K562 (cell line): Measurements from ENCODE around the gene PGBD1. TPM values are rescaled to one million over a fixed set of nuclear protein-coding genes. Genes with fewer than 3 reads are reported as not detected.
A peak's percentile ranks its signal among the peaks of the same experiment; 100 is the strongest.

Experiments
- ADNP ChIP-seq: fragments of 200-800 bp; sonication (Bioruptor generic); IDR thresholded peaks from 2 replicates; pipeline ENCODE4 v1.6.1; 2016; ENCODE audit warnings: missing genetic modification characterization, missing compliant biosample characterization
- CLOCK ChIP-seq: fragments of 250-450 bp; sonication (Bioruptor Pico); IDR thresholded peaks from 2 replicates; pipeline ENCODE4 v1.4.0; 2020; ENCODE audit warnings: mild to moderate bottlenecking, moderate library complexity, borderline replicate concordance
- FOXK2 ChIP-seq, 2 experiments: fragments of 450-650 bp; IDR thresholded peaks in 1 of 2; conservative IDR thresholded peaks in 1 of 2; 2 replicates each; pipeline ENCODE4 v1.6.1; 2016; ENCODE audit warnings: low read depth in 2 of 2, mild to moderate bottlenecking in 1 of 2
- GTF2E2 ChIP-seq: fragments of 200-800 bp; sonication (Bioruptor generic); IDR thresholded peaks from 2 replicates; pipeline ENCODE4 v1.6.1; 2016; ENCODE audit warnings: missing genetic modification characterization, missing compliant biosample characterization
- GTF2F1 ChIP-seq: IDR thresholded peaks from 2 replicates; pipeline ENCODE4 v1.6.1; 2011; ENCODE audit warnings: low read depth, low read length, improper control_type of control experiment
- HDGF ChIP-seq: fragments of 450-650 bp; IDR thresholded peaks from 2 replicates; pipeline ENCODE4 v1.6.1; 2016
- KDM2B ChIP-seq: fragments of 250-450 bp; sonication (Bioruptor Pico); IDR thresholded peaks from 2 replicates; pipeline ENCODE4 v1.8.0; 2021; ENCODE audit warnings: mild to moderate bottlenecking, moderate library complexity
- L3MBTL2 ChIP-seq: fragments of 450-650 bp; IDR thresholded peaks from 2 replicates; pipeline ENCODE4 v1.6.1; 2016; ENCODE audit warnings: mild to moderate bottlenecking, moderate library complexity
- NCOA1 ChIP-seq: fragments of 450-650 bp; IDR thresholded peaks from 2 replicates; pipeline ENCODE4 v1.6.1; 2016; ENCODE audit warnings: low read depth
- NONO ChIP-seq, 2 experiments: fragments of 200-400 bp in 1 of 2; fragments of 450-650 bp in 1 of 2; formaldehyde crosslinking in 1 of 2; IDR thresholded peaks; 2 replicates each; pipeline ENCODE4 v1.6.1; 2017; ENCODE audit warnings: low read depth in 2 of 2, mild to moderate bottlenecking in 2 of 2, moderate library complexity in 2 of 2, low read length in 1 of 2
- POLR2AphosphoS5 ChIP-seq: IDR thresholded peaks from 2 replicates; pipeline ENCODE4 v1.6.1; 2011; ENCODE audit warnings: mild to moderate bottlenecking, low read depth, low read length, moderate library complexity; ENCODE audit not compliant: control insufficient read depth, insufficient read depth
- RBFOX2 ChIP-seq: fragments of 200-400 bp; formaldehyde crosslinking; IDR thresholded peaks from 2 replicates; pipeline ENCODE4 v1.6.1; 2017; ENCODE audit warnings: low read depth, mild to moderate bottlenecking, low read length, moderate library complexity
- RCOR1 ChIP-seq, 2 experiments: IDR thresholded peaks; 2 replicates each; pipeline ENCODE4 v1.6.1; 2012; ENCODE audit warnings: low read depth in 2 of 2, low read length in 2 of 2, borderline replicate concordance in 1 of 2, improper control_type of control experiment in 1 of 2
- U2AF2 ChIP-seq: fragments of 200-400 bp; formaldehyde crosslinking; optimal IDR thresholded peaks from 2 replicates; pipeline ENCODE3; 2017; ENCODE audit warnings: low read depth, mild to moderate bottlenecking, low read length
- ZNF282 ChIP-seq: sonication (generic); formaldehyde crosslinking; IDR thresholded peaks from 2 replicates; pipeline ENCODE4 v1.8.1; 2023; ENCODE audit warnings: missing genetic modification reagents
- ZNF445 ChIP-seq: fragments of 250-450 bp; sonication (Bioruptor Pico); IDR thresholded peaks from 2 replicates; pipeline ENCODE4 v1.4.0; 2020; ENCODE audit warnings: low read depth, mild to moderate bottlenecking, moderate library complexity
- ZNF586 ChIP-seq: fragments of 450-650 bp; formaldehyde crosslinking; conservative IDR thresholded peaks from 2 replicates; pipeline ENCODE4 v1.4.0; 2020; ENCODE audit warnings: mild to moderate bottlenecking, moderate library complexity
- ZNF707 ChIP-seq: fragments of 250-450 bp; sonication (Bioruptor Pico); conservative IDR thresholded peaks from 2 replicates; pipeline ENCODE4 v1.8.0; 2022; ENCODE audit warnings: inconsistent platforms, mild to moderate bottlenecking, moderate library complexity
- polyA plus RNA-seq, 8 experiments: library from polyadenylated mRNA; depleted of rRNA in 4 of 8; stranded (reverse) in 5 of 8; unstranded in 3 of 8; fragments of >200 nt; fragmentation: Nextera tagmentation in 2 of 8; fragmentation: Illumina TruSeq in 1 of 8; extraction: Ambion mirVana in 2 of 8; extraction: Trizol in 1 of 8; gene quantifications; 2 replicates each; pipeline versions ENCODE4 v1.2.1 to v1.2.3, GENCODE V29; 2011 to 2014; ENCODE audit warnings: inconsistent platforms in 1 of 8, missing spikeins in 1 of 8
- total RNA-seq, 7 experiments: library from RNA; depleted of rRNA in 6 of 7; stranded (reverse); fragments of >200 nt in 6 of 7; fragmentation: Illumina TruSeq in 2 of 7; extraction: Trizol in 2 of 7; gene quantifications; 2 replicates each; pipeline versions ENCODE4 v1.2.1 to v1.2.3, GENCODE V29; 2011 to 2021; ENCODE audit warnings: low replicate concordance in 1 of 7
- TF ChIP-seq, protein P1 (sequence below): IDR thresholded peaks from 2 replicates; pipeline ENCODE4 v1.6.1; 2011; ENCODE audit warnings: borderline replicate concordance, low read depth, mild to moderate bottlenecking, moderate library complexity, low read length; ENCODE audit not compliant: insufficient read depth, poor library complexity, severe bottlenecking
- TF ChIP-seq, protein P2 (sequence below), 2 experiments: IDR thresholded peaks; 2 replicates each; pipeline ENCODE4 v1.6.1; 2011; ENCODE audit warnings: borderline replicate concordance in 1 of 2, control low read depth in 1 of 2, low read depth in 1 of 2, low read length in 1 of 2, mild to moderate bottlenecking in 1 of 2, mixed read lengths in 1 of 2, moderate library complexity in 1 of 2; ENCODE audit not compliant: insufficient read depth in 1 of 2, insufficient read length in 1 of 2, poor library complexity in 1 of 2, severe bottlenecking in 1 of 2; ENCODE audit errors: extremely low read depth in 1 of 2
- TF ChIP-seq, protein P3 (sequence below): fragments of 250-450 bp; sonication (Bioruptor Pico); IDR thresholded peaks from 2 replicates; pipeline ENCODE4 v1.8.0; 2021; ENCODE audit warnings: moderate library complexity, mild to moderate bottlenecking, inconsistent platforms

Gene PGBD1
- total and polyA plus RNA-seq, 9 of the 15 experiments (the other 6 are each of a cell fraction or from before 2014, with no cell fraction given), result 3.3 to 9.0 (median 7.3) TPM

DNA sequence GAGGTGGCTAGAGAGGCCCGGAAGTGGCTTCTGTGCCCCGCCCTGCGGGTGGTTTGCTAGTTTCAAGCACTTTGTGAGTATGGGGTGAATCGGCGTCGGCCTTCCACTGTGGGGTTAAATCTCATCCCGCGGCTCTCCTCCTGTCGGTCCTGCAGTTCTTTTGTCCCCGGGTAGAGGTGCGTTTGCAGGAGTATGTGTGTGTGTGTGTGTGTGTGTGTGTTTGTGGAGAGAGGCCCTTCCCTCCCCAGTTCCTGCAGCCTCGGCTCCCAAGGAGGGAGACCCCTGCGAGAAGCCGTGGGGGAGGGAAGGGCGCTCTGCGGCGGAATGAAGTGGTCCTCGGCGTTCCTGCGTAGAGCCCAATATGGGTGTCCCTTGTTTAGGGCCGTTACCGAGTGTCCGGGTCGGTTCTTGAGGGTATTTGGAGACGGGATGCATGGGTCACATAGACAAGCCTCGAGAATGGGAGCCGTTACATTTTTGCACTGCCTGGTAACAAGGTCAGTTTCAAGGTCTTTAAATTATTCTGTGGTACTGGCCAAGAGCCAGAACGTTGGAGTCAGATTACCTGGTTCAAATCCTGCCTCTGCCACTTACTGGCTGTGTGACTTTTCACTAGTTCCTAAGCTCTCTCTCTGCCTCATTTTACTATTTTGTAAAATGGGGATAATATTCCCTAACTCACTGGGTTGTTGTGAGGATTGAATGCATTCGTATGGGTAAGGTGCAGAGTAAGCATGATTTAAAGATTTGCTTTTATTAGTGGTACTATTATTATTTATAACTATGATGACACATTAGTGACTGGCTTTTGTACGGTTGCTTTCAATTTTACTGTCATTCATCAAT is 68.7 kb downstream of the PGBD1 start, which contains the start of gene ZKSCAN3 (continued):
- TF ChIP-seq CLOCK (CRISPR knock-in tag), result no peak
- TF ChIP-seq HDGF, result peak; percentile 92
- TF ChIP-seq L3MBTL2, result peak; percentile 68
- no peak for TF ChIP-seq ZNF445
- no peak for TF ChIP-seq U2AF2
- TF ChIP-seq POLR2AphosphoS5, result peak; percentile 82
- TF ChIP-seq ZNF282 (CRISPR knock-in tag), result no peak
- TF ChIP-seq RBFOX2, result peak; percentile 90
- peak; percentile 58 to 61 for TF ChIP-seq FOXK2 (conservative IDR thresholded peaks at IDR 0.05 in 1 of 2, IDR thresholded peaks at IDR 0.05 in 1 of 2; ENCODE audit: low read depth in 2 of 2)
- TF ChIP-seq, protein P1, sequence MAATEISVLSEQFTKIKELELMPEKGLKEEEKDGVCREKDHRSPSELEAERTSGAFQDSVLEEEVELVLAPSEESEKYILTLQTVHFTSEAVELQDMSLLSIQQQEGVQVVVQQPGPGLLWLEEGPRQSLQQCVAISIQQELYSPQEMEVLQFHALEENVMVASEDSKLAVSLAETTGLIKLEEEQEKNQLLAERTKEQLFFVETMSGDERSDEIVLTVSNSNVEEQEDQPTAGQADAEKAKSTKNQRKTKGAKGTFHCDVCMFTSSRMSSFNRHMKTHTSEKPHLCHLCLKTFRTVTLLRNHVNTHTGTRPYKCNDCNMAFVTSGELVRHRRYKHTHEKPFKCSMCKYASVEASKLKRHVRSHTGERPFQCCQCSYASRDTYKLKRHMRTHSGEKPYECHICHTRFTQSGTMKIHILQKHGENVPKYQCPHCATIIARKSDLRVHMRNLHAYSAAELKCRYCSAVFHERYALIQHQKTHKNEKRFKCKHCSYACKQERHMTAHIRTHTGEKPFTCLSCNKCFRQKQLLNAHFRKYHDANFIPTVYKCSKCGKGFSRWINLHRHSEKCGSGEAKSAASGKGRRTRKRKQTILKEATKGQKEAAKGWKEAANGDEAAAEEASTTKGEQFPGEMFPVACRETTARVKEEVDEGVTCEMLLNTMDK, result no peak
- no peak for TF ChIP-seq ZNF707 (CRISPR knock-in tag)
- TF ChIP-seq NCOA1, result peak; percentile 89
- TF ChIP-seq, protein P2, sequence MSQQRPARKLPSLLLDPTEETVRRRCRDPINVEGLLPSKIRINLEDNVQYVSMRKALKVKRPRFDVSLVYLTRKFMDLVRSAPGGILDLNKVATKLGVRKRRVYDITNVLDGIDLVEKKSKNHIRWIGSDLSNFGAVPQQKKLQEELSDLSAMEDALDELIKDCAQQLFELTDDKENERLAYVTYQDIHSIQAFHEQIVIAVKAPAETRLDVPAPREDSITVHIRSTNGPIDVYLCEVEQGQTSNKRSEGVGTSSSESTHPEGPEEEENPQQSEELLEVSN (IDR thresholded peaks at IDR 0.05; ENCODE audit: borderline replicate concordance in 1 of 2, extremely low read depth in 1 of 2, insufficient read depth in 1 of 2, insufficient read length in 1 of 2, low read depth in 1 of 2, low read length in 1 of 2, poor library complexity in 1 of 2, severe bottlenecking in 1 of 2), result peak in 1 of 2 experiments; percentile 19
- TF ChIP-seq GTF2E2 (tag), result peak; percentile 93
- TF ChIP-seq RCOR1 (IDR thresholded peaks at IDR 0.05; ENCODE audit: borderline replicate concordance in 1 of 2, low read depth in 2 of 2, low read length in 2 of 2), result peak in 1 of 2 experiments; percentile 84; a peak in 1 of 4 replicates
- no peak for TF ChIP-seq ZNF586 (CRISPR knock-in tag)
- peak; percentile 51 for TF ChIP-seq GTF2F1
- TF ChIP-seq, protein P3, sequence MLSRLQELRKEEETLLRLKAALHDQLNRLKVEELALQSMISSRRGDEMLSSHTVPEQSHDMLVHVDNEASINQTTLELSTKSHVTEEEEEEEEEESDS (CRISPR knock-in tag), result no peak
- peak; percentile 99 for TF ChIP-seq ADNP
- TF ChIP-seq KDM2B, result peak; percentile 78; the same call in 1 of the 2 replicates
- peak in 1 of 2 experiments; percentile 37; a peak in 1 of 4 replicates for TF ChIP-seq NONO (IDR thresholded peaks at IDR 0.05; ENCODE audit: low read depth in 2 of 2, low read length in 1 of 2)
